GM23248 (cell line): ENCODE measurements around the gene ITGAL. TPM values are rescaled to one million over a fixed set of nuclear protein-coding genes. Genes with fewer than 3 reads are reported as not detected.

Source experiments
- DNase-seq: peaks from one replicate; pipeline ENCODE4 v3.0.0-alpha.2; 2015
- H2AFZ ChIP-seq: fragments of 200-600 bp; sonication (generic); 2 replicates; pipeline ENCODE4 v1.6.1; 2016; ENCODE audit warnings: antibody characterized with exemption
- H3F3A ChIP-seq: fragments of 200-600 bp; sonication (generic); 2 replicates; pipeline ENCODE4 v1.6.1; 2016; ENCODE audit warnings: mild to moderate bottlenecking, antibody characterized with exemption, mixed run types; ENCODE audit not compliant: insufficient read depth
- H3K27ac ChIP-seq: fragments of 200-600 bp; sonication (generic); 2 replicates; pipeline ENCODE4 v1.5.1; 2016; ENCODE audit warnings: mild to moderate bottlenecking
- H3K27me3 ChIP-seq: fragments of 200-600 bp; sonication (generic); replicated peaks from 2 replicates; pipeline ENCODE4 v1.6.1; 2016; ENCODE audit warnings: mild to moderate bottlenecking; ENCODE audit not compliant: insufficient read depth
- H3K36me3 ChIP-seq: fragments of 200-600 bp; sonication (generic); 2 replicates; pipeline ENCODE4 v1.6.1; 2016; ENCODE audit warnings: low read depth, mild to moderate bottlenecking
- H3K4me1 ChIP-seq: fragments of 200-600 bp; sonication (generic); 2 replicates; pipeline ENCODE4 v1.6.1; 2016; ENCODE audit warnings: mild to moderate bottlenecking; ENCODE audit not compliant: insufficient read depth
- H3K4me2 ChIP-seq: fragments of 200-600 bp; sonication (generic); one replicate; pipeline ENCODE4 v1.6.1; 2016; ENCODE audit warnings: mild to moderate bottlenecking; ENCODE audit not compliant: unreplicated experiment
- H3K4me3 ChIP-seq: fragments of 200-600 bp; sonication (generic); 2 replicates; pipeline ENCODE4 v1.5.1; 2016; ENCODE audit warnings: mild to moderate bottlenecking
- H3K79me2 ChIP-seq: fragments of 200-600 bp; sonication (generic); 2 replicates; pipeline ENCODE4 v1.6.1; 2016; ENCODE audit warnings: mild to moderate bottlenecking; ENCODE audit not compliant: insufficient read depth
- H3K9ac ChIP-seq: fragments of 200-600 bp; sonication (generic); 2 replicates; pipeline ENCODE4 v1.6.1; 2016; ENCODE audit warnings: mild to moderate bottlenecking
- H3K9me2 ChIP-seq: fragments of 200-600 bp; sonication (generic); 2 replicates; pipeline ENCODE4 v1.6.1; 2016; ENCODE audit warnings: mixed run types, mild to moderate bottlenecking, moderate library complexity; ENCODE audit not compliant: insufficient read depth
- H3K9me3 ChIP-seq: fragments of 200-600 bp; sonication (generic); one replicate; pipeline ENCODE4 v1.6.1; 2017; ENCODE audit warnings: low read depth
- H4K20me1 ChIP-seq: fragments of 200-600 bp; sonication (generic); 2 replicates; pipeline ENCODE4 v1.6.0; 2016; ENCODE audit not compliant: insufficient read depth
- EZH2 ChIP-seq: fragments of 200-600 bp; sonication (generic); IDR thresholded peaks from 2 replicates; pipeline ENCODE4 v1.6.1; 2018; ENCODE audit warnings: antibody characterized with exemption, mild to moderate bottlenecking; ENCODE audit not compliant: insufficient read depth, poor library complexity, severe bottlenecking
- EZH2phosphoT487 ChIP-seq: fragments of 200-600 bp; sonication (generic); IDR thresholded peaks from 2 replicates; pipeline ENCODE4 v1.6.1; 2018; ENCODE audit warnings: antibody characterized with exemption, moderate library complexity, mild to moderate bottlenecking, low read depth; ENCODE audit not compliant: insufficient read depth
- WGBS, 2 experiments: methylation state at CpG; one replicate each; pipeline ENCODE4 v1.1.6; 2015 to 2017; ENCODE audit warnings: low lambda C conversion rate in 2 of 2, low coverage in 1 of 2; ENCODE audit errors: missing lambda C conversion rate in 2 of 2; 5-methylcytosine and 5-hydroxymethylcytosine counted together
- in situ Hi-C: fragments of 300-500 bp; cut with MboI; formaldehyde crosslinking; loops from 2 replicates; pipeline ENCODE4 v1.15.0; 2020
- polyA plus RNA-seq: library from polyadenylated mRNA; unstranded; fragments of >200 nt; fragmentation: Nextera tagmentation; extraction: Ambion mirVana; gene quantifications from 2 replicates; pipeline ENCODE4 v1.2.1, GENCODE V29; 2016
- total RNA-seq: library from RNA; depleted of rRNA; stranded (reverse); fragments of >200 nt; shearing (Covaris generic); gene quantifications from 2 replicates; pipeline ENCODE4 v1.2.3, GENCODE V29; 2014

Gene ITGAL
- total and polyA plus RNA-seq, 2 experiments from 2014 or later: 0.65 TPM; not detected in 1

DNA sequence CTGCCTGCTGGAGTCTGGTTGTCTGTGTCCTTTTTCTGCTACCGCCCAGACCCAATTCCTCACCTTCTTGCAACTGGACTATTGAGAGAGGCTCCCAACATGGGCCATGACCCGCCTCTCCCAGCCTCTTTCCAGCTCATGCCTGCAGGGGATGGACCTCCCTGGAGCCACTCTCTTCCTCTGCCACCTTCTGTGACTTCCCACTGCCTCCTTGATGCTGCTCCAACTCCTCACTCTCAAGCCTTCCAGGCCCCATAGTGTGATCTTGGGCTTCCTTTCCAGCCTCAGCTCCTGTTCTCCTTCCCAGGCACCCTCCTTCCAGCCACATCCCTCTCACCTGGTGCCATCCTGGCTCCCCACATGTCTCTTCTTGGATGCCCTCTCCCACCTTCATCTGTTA lies 42.7 kb downstream of the ITGAL start:
- H3F3A ChIP-seq: no peaks in the 10 kb centered on the region
- TF ChIP-seq EZH2 (no peak), EZH2phosphoT487 (no peak)
- H3K4me2 ChIP-seq: no peak overlapping the region
- in situ Hi-C loops: no loop called here
- H3K4me1 ChIP-seq: no peaks in the 10 kb centered on the region
- no peaks in the 10 kb centered on the region; the same call in 1 of the 2 replicates for H3K27me3 ChIP-seq
- 27 to 43% methylated on average over 2 of the region's 2 CpGs for WGBS, 2 experiments
- H3K79me2 ChIP-seq: no peaks in the 10 kb centered on the region
- H3K9me2 ChIP-seq: no peaks in the 10 kb centered on the region
- no peak overlapping the region for H3K27ac ChIP-seq
- no peaks in the 10 kb centered on the region for H3K9me3 ChIP-seq
- H3K36me3 ChIP-seq: no peaks in the 10 kb centered on the region
- no peaks in the 10 kb centered on the region for H4K20me1 ChIP-seq
- H2AFZ ChIP-seq: no peak overlapping the region
- no peak for DNase-seq
- H3K9ac ChIP-seq: no peak overlapping the region
- no peak overlapping the region for H3K4me3 ChIP-seq

DNA sequence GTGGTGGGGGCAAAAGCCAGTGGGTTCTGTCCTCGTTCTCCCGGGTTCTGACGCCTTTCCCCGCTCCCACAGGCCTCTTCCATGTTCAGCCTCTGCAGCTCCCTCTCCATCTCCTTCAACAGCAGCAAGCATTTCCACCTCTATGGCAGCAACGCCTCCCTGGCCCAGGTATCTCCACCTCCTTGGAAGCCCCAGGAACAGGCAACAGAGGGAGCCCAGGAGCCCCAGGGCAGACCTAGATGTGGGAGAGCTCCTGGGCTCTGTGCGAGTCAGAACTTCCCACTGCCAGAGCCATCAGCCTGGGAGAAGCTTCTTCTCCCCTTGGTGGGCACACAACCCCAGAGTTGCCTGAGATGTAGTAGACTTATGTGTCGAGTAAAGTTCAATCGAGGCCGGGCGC lies 46.0 kb downstream of the ITGAL start:
- Histone ChIP-seq H3K79me2 (no peaks in the 10 kb centered on the region), H3K4me1 (no peaks in the 10 kb centered on the region), H3F3A (no peaks in the 10 kb centered on the region), H3K9ac (no peak overlapping the region), H3K27ac (no peak overlapping the region), H3K27me3 (no peaks in the 10 kb centered on the region; the same call in 1 of the 2 replicates), H3K4me2 (no peak overlapping the region), H2AFZ (no peak overlapping the region), H3K9me2 (no peaks in the 10 kb centered on the region), H4K20me1 (no peaks in the 10 kb centered on the region), H3K36me3 (no peaks in the 10 kb centered on the region), H3K4me3 (no peak overlapping the region), H3K9me3 (no peaks in the 10 kb centered on the region)
- in situ Hi-C loops: no loop called here
- no peak for TF ChIP-seq EZH2phosphoT487
- TF ChIP-seq EZH2: no peak
- WGBS, 2 experiments: 86 to 88% methylated on average over 10 of the region's 10 CpGs
- DNase-seq: no peak

DNA sequence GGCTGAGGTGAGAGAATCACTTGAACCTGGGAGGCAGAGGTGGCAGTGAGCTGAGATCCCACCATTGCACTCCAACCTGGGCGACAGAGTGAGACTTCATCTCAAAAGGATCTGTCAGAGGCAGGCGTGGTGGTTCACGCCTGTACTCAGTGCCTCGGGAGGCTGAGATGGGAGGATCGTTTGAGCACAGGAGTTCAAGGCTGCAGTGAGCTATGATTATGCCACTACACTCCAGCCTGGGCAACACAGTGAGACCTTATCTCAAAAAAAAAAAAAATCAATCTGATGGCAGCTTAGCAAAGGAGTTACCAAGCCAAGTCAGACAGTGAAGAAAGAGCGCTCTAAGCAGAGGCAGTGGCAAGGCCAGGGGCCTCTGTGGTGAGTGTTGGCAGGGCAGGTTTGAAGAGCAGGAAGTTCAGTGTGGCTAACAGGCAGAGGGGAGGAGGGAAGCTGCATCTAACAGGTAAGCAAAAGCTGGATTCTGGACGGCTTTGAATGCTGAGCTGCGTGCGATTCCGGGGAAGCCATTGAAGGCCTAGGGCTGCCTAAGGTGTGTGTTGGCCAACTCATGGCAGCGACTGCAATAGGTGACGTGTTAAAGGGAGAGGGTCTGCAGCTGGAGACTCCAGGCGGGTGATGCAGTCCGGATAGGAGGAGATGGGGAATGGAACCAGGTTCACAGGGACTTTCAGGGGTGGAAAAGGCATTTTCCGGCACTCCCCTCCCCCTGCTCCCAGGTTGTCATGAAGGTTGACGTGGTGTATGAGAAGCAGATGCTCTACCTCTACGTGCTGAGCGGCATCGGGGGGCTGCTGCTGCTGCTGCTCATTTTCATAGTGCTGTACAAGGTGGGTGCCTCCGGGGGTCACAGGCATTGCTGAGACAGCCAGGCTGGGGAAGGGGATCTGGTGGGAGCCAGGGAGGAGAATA lies 46.8 kb downstream of the ITGAL start:
- no peak for DNase-seq
- H4K20me1 ChIP-seq: no peaks in the 10 kb centered on the region
- WGBS, 2 experiments: 56% methylated on average over 20 of the region's 20 CpGs
- in situ Hi-C loops: no loop called here
- no peak overlapping the region for H3K9ac ChIP-seq
- H3K9me2 ChIP-seq: no peaks in the 10 kb centered on the region
- H3F3A ChIP-seq: no peaks in the 10 kb centered on the region
- H3K27ac ChIP-seq: no peak overlapping the region
- H3K9me3 ChIP-seq: no peaks in the 10 kb centered on the region
- H3K4me1 ChIP-seq: no peaks in the 10 kb centered on the region
- TF ChIP-seq EZH2: no peak
- H3K27me3 ChIP-seq: no peaks in the 10 kb centered on the region; the same call in 1 of the 2 replicates
- no peaks in the 10 kb centered on the region for H3K79me2 ChIP-seq
- H3K4me2 ChIP-seq: no peak overlapping the region
- H2AFZ ChIP-seq: no peak overlapping the region
- H3K4me3 ChIP-seq: no peak overlapping the region
- H3K36me3 ChIP-seq: no peaks in the 10 kb centered on the region

DNA sequence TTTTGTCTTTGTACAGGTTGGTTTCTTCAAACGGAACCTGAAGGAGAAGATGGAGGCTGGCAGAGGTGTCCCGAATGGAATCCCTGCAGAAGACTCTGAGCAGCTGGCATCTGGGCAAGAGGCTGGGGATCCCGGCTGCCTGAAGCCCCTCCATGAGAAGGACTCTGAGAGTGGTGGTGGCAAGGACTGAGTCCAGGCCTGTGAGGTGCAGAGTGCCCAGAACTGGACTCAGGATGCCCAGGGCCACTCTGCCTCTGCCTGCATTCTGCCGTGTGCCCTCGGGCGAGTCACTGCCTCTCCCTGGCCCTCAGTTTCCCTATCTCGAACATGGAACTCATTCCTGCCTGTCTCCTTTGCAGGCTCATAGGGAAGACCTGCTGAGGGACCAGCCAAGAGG lies 48.9 kb downstream of the ITGAL start:
- no peaks in the 10 kb centered on the region for H3K9me2 ChIP-seq
- 85 to 93% methylated on average over 7 of the region's 7 CpGs for WGBS, 2 experiments

More for the DNA sequence above, 48.9 kb downstream of the ITGAL start:
- Histone ChIP-seq H3K4me3 (no peak overlapping the region), H4K20me1 (no peaks in the 10 kb centered on the region), H3K9me3 (no peaks in the 10 kb centered on the region), H3K4me1 (no peaks in the 10 kb centered on the region), H3K9ac (no peak overlapping the region), H3K27me3 (no peaks in the 10 kb centered on the region; the same call in 1 of the 2 replicates), H3K36me3 (no peaks in the 10 kb centered on the region), H3F3A (0 out of 2 replicates have a peak, but pooled peaks cover 7% of the 10 kb centered on the region), H3K27ac (no peak overlapping the region), H3K79me2 (no peaks in the 10 kb centered on the region), H3K4me2 (no peak overlapping the region), H2AFZ (no peak overlapping the region)
- in situ Hi-C loops: no loop called here
- DNase-seq: no peak
- TF ChIP-seq EZH2phosphoT487 (no peak), EZH2 (no peak)
